ENCODE measurements around the gene ZNF799.
"Not testable (repeated sequence)": the region's sequence is repeated elsewhere in the genome, so short reads cannot be mapped to it uniquely, and the experiment has no call there.

DNA sequence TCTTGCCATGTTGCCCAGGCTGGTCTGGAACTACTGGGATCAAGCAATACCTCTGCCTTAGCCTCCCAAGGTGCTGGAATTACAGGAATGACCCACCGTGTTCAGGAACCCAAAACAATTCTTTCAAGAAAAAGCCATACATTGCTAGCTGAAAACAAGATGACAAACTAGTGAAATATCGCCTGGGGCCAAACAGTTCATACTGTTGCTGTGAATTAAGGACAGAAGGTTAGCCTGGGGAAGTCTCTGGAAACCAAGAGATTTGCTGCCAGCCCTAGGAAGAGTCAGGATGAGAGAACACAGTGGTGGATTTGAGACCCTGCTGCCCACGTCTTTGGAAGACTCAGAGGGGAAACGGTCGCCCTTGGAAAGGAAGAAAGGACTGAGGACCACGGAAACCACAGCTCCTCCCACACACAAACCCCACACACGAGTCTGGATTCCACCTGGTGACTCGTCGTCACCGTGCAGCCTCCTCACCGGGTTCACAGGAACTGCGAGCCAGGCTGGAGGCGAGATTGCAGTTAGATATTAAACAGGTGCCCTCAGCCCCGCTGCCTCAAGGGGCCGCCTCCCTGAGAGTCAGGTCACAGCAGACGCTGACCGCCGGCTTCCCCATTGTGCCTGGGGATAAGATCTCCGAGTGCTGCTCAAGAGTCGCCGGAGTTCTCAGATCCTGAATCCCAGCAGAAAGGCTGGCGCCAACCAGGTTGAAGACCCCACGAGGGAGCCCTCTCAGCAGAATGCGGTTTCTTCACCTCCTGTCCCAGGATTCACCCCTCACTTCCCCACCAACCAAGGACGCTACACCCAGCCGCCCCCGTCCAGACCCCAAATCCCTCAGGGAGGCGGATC lies 38.8 kb upstream of the ZNF799 start:
- not testable (repeated sequence) for TF ChIP-seq EZH2 (IDR thresholded peaks at IDR 0.05; ENCODE audit: borderline replicate concordance, low read length)
- TF ChIP-seq, protein P1, sequence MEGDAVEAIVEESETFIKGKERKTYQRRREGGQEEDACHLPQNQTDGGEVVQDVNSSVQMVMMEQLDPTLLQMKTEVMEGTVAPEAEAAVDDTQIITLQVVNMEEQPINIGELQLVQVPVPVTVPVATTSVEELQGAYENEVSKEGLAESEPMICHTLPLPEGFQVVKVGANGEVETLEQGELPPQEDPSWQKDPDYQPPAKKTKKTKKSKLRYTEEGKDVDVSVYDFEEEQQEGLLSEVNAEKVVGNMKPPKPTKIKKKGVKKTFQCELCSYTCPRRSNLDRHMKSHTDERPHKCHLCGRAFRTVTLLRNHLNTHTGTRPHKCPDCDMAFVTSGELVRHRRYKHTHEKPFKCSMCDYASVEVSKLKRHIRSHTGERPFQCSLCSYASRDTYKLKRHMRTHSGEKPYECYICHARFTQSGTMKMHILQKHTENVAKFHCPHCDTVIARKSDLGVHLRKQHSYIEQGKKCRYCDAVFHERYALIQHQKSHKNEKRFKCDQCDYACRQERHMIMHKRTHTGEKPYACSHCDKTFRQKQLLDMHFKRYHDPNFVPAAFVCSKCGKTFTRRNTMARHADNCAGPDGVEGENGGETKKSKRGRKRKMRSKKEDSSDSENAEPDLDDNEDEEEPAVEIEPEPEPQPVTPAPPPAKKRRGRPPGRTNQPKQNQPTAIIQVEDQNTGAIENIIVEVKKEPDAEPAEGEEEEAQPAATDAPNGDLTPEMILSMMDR (conservative IDR thresholded peaks at IDR 0.05 in 1 of 2, IDR thresholded peaks at IDR 0.05 in 1 of 2; ENCODE audit: extremely low read depth in 1 of 2, insufficient read depth in 1 of 2, low read depth in 1 of 2, low read length in 2 of 2): not testable (repeated sequence)
